OCI-LY1 (cell line): ENCODE results near the gene DOCK10.

Source experiments
- H2AFZ ChIP-seq: fragments of 200-600 bp; sonication (generic), shearing (Covaris generic); 2 replicates; pipeline ENCODE4 v1.6.0; 2014; ENCODE audit warnings: antibody characterized with exemption, mild to moderate bottlenecking, low read length
- H3F3A ChIP-seq: fragments of 200-600 bp; sonication (generic), shearing (Covaris generic); 2 replicates; pipeline ENCODE4 v1.6.0; 2014; ENCODE audit warnings: mild to moderate bottlenecking, antibody characterized with exemption, low read length, moderate library complexity; ENCODE audit not compliant: insufficient read depth
- H3K27ac ChIP-seq: fragments of 200-600 bp; sonication (generic); 2 replicates; pipeline ENCODE4 v1.5.1; 2014; ENCODE audit warnings: low read length, mixed run types, mild to moderate bottlenecking, low read depth; ENCODE audit not compliant: poor library complexity, severe bottlenecking
- H3K27me3 ChIP-seq: fragments of 200-600 bp; sonication (generic); 2 replicates; pipeline ENCODE4 v1.6.0; 2014; ENCODE audit warnings: antibody characterized with exemption, mild to moderate bottlenecking, low read length, moderate library complexity; ENCODE audit not compliant: insufficient read depth
- H3K36me3 ChIP-seq: fragments of 200-600 bp; sonication (generic); 2 replicates; pipeline ENCODE4 v1.6.1; 2014; ENCODE audit warnings: mild to moderate bottlenecking, antibody characterized with exemption, low read length, moderate library complexity, mixed read lengths; ENCODE audit not compliant: insufficient read depth
- H3K4me1 ChIP-seq: fragments of 200-600 bp; sonication (generic); 2 replicates; pipeline ENCODE4 v1.5.1; 2014; ENCODE audit warnings: mild to moderate bottlenecking, low read length, moderate library complexity; ENCODE audit not compliant: insufficient read depth, severe bottlenecking
- H3K4me2 ChIP-seq: fragments of 200-600 bp; sonication (generic), shearing (Covaris generic); 2 replicates; pipeline ENCODE4 v1.6.1; 2014; ENCODE audit warnings: low read length
- H3K4me3 ChIP-seq: fragments of 200-600 bp; sonication (generic); 2 replicates; pipeline ENCODE4 v1.5.1; 2014; ENCODE audit warnings: low read length, low read depth, mild to moderate bottlenecking, mixed read lengths; ENCODE audit not compliant: poor library complexity, severe bottlenecking
- H3K79me2 ChIP-seq: fragments of 200-600 bp; shearing (Covaris generic); 2 replicates; pipeline ENCODE4 v1.6.1; 2016; ENCODE audit warnings: mixed run types, low read length, mixed read lengths; ENCODE audit not compliant: insufficient read depth
- H3K9ac ChIP-seq: fragments of 200-600 bp; sonication (generic), shearing (Covaris generic); 2 replicates; pipeline ENCODE4 v1.6.1; 2014; ENCODE audit warnings: mild to moderate bottlenecking, low read length, mixed read lengths
- H3K9me2 ChIP-seq: fragments of 200-600 bp; sonication (generic), shearing (Covaris generic); 2 replicates; pipeline ENCODE4 v1.6.1; 2014; ENCODE audit warnings: low read depth, mild to moderate bottlenecking, low read length, mixed read lengths
- H3K9me3 ChIP-seq: fragments of 200-600 bp; shearing (Covaris generic); 2 replicates; pipeline ENCODE4 v1.6.1; 2014; ENCODE audit warnings: low read length, mixed read lengths
- H4K20me1 ChIP-seq: fragments of 200-600 bp; sonication (generic), shearing (Covaris generic); 2 replicates; pipeline ENCODE4 v1.6.0; 2016; ENCODE audit warnings: mild to moderate bottlenecking, low read length; ENCODE audit not compliant: insufficient read depth
- CTCF ChIP-seq: fragments of 200-600 bp; sonication (generic), shearing (Covaris generic); IDR thresholded peaks from 2 replicates; pipeline ENCODE4 v1.5.1; 2017; ENCODE audit warnings: mild to moderate bottlenecking, antibody characterized with exemption, low read length, moderate library complexity, mixed read lengths
- EZH2 ChIP-seq: fragments of 200-600 bp; sonication (generic), shearing (Covaris generic); IDR thresholded peaks from 2 replicates; pipeline ENCODE4 v1.8.0; 2017; ENCODE audit warnings: borderline replicate concordance, mixed run types, mild to moderate bottlenecking, antibody characterized with exemption, low read length, moderate library complexity, mixed read lengths

The DOCK10 gene

GRCh38 chr2:224749136-224749535 is 293.1 kb downstream of the DOCK10 start:
- no peak overlapping the region for H3K27ac ChIP-seq
- H3K79me2 ChIP-seq = no peaks in the 10 kb centered on the region
- no peaks in the 10 kb centered on the region; the same call in 1 of the 2 replicates for H3K27me3 ChIP-seq
- H3K4me2 ChIP-seq = no peak overlapping the region
- H3F3A ChIP-seq = no peaks in the 10 kb centered on the region
- no peak overlapping the region for H2AFZ ChIP-seq
- no peaks in the 10 kb centered on the region for H3K36me3 ChIP-seq
- no peak overlapping the region for H3K4me3 ChIP-seq
- no peaks in the 10 kb centered on the region for H3K9me2 ChIP-seq
- no peaks in the 10 kb centered on the region for H4K20me1 ChIP-seq
- peaks cover 7% of the 10 kb centered on the region for H3K4me1 ChIP-seq
- no peak for TF ChIP-seq CTCF
- TF ChIP-seq EZH2 = no peak
- H3K9ac ChIP-seq = no peak overlapping the region
- no peaks in the 10 kb centered on the region for H3K9me3 ChIP-seq

- no peak overlapping the region for H3K27ac ChIP-seq
- no peaks in the 10 kb centered on the region for H3F3A ChIP-seq
- no peak overlapping the region for H3K4me2 ChIP-seq
- H3K9ac ChIP-seq = no peak overlapping the region
- H3K4me3 ChIP-seq = no peak overlapping the region
- no peaks in the 10 kb centered on the region for H3K79me2 ChIP-seq
- H2AFZ ChIP-seq = no peak overlapping the region
- H3K4me1 ChIP-seq = peaks cover 11% of the 10 kb centered on the region
- H3K9me3 ChIP-seq = no peaks in the 10 kb centered on the region
- H4K20me1 ChIP-seq = no peaks in the 10 kb centered on the region
- TF ChIP-seq EZH2 = no peak
- TF ChIP-seq CTCF = no peak
- no peaks in the 10 kb centered on the region; the same call in 1 of the 2 replicates for H3K27me3 ChIP-seq
- H3K9me2 ChIP-seq = no peaks in the 10 kb centered on the region
- H3K36me3 ChIP-seq = no peaks in the 10 kb centered on the region
Measured at GRCh38 chr2:224747765-224748164, 294.5 kb downstream of the DOCK10 start.

- peaks cover 5% of the 10 kb centered on the region; the same call in 1 of the 2 replicates for H3K9me3 ChIP-seq
- H3K79me2 ChIP-seq = no peaks in the 10 kb centered on the region
- TF ChIP-seq EZH2 (no peak), CTCF (no peak)
- H3K9me2 ChIP-seq = no peaks in the 10 kb centered on the region
- H3K36me3 ChIP-seq = no peaks in the 10 kb centered on the region
- no peaks in the 10 kb centered on the region for H3K4me1 ChIP-seq
- H3F3A ChIP-seq = no peaks in the 10 kb centered on the region
- no peaks in the 10 kb centered on the region for H4K20me1 ChIP-seq
- H3K4me3 ChIP-seq = no peak overlapping the region
- no peak overlapping the region for H3K9ac ChIP-seq
- no peaks in the 10 kb centered on the region for H3K27me3 ChIP-seq
- H3K27ac ChIP-seq = no peak overlapping the region
- no peak overlapping the region for H2AFZ ChIP-seq
- H3K4me2 ChIP-seq = no peak overlapping the region
Measured at GRCh38 chr2:224736227-224736626, 306.0 kb downstream of the DOCK10 start.
